Measurements from ENCODE around the gene MAP4K5. TPM values are rescaled to one million over a fixed set of nuclear protein-coding genes. Genes with fewer than 3 reads are reported as not detected.

Gene MAP4K5
- total and polyA plus RNA-seq, 2 of the 4 experiments (the other 2 are of a cell fraction): 33.1 to 46.1 TPM

- ChIA-PET CTCF (interaction anchor here (0.6 to 1.6 kb wide), 4 partner anchors 15 to 454 kb away, joined by 3 to 5 read pairs (median 4); no protein-coding TSS in a partner anchor), POLR2A (ENCODE audit: unreplicated experiment) (interaction anchor here (0.6 to 0.7 kb wide), 2 partner anchors 77 to 255 kb away, joined by 3 to 8 read pairs; no protein-coding TSS in a partner anchor)
- no peak overlapping the region for H3K9ac ChIP-seq (ENCODE audit: low read depth, low read length)
- no peak for ATAC-seq (ENCODE audit: low read depth)
- no CpG with 5 or more reads among the region's 1 CpG for WGBS, 2 experiments (ENCODE audit: extremely low coverage in 2 of 2, insufficient read length in 1 of 2)
- H3K14ac ChIP-seq (replicated peaks; ENCODE audit: low read depth, low read length): peak overlapping the region; percentile 58; the same call in 1 of the 2 replicates
- BruUV-seq (replicated peaks): no TSS peak
- H2BK120ac ChIP-seq (ENCODE audit: low read depth, low read length): no peak overlapping the region
- no peak overlapping the region for H3K4me3 ChIP-seq (ENCODE audit: insufficient read depth, low read depth, low read length)
- peaks cover 3 to 58% of the 10 kb centered on the region in 2 experiments; a peak in 2 of 4 replicates for H3K79me1 ChIP-seq (ENCODE audit: low read depth in 1 of 2, low read length in 2 of 2)
- H3K4ac ChIP-seq (ENCODE audit: low read depth, low read length): peak overlapping the region; percentile 79; the same call in 1 of the 2 replicates
- peaks cover 20% of the 10 kb centered on the region; the same call in 1 of the 2 replicates for H3K9me1 ChIP-seq (ENCODE audit: insufficient read depth, low read length)
- no peak overlapping the region; the same call in 1 of the 2 replicates for H4K91ac ChIP-seq (ENCODE audit: insufficient read depth, low read depth, low read length)
- peaks cover 3% of the 10 kb centered on the region for H3K36me3 ChIP-seq (ENCODE audit: control insufficient read depth, insufficient read depth, low read length)
- H3K56ac ChIP-seq (ENCODE audit: extremely low read depth, insufficient read depth, low read length): peak overlapping the region; percentile 10; the same call in 1 of the 2 replicates
- H3K27me3 ChIP-seq (ENCODE audit: control insufficient read depth, insufficient read depth, low read length): no peaks in the 10 kb centered on the region
- no peaks in the 10 kb centered on the region for H3K9me3 ChIP-seq (ENCODE audit: control insufficient read depth, insufficient read depth, low read length)
- H4K5ac ChIP-seq (ENCODE audit: low read depth, low read length): no peak overlapping the region
- no peak overlapping the region for H2AK9ac ChIP-seq (replicated peaks; ENCODE audit: low read depth, low read length, poor library complexity)
- peaks cover 70% of the 10 kb centered on the region for H4K20me1 ChIP-seq (ENCODE audit: insufficient read depth, low read length)
- DNase-seq: peak; percentile 65
- H2AK5ac ChIP-seq (ENCODE audit: low read depth, low read length): no peak overlapping the region
- peak overlapping the region; percentile 78 for H2BK5ac ChIP-seq (ENCODE audit: low read depth, low read length, poor library complexity, severe bottlenecking)
- H3K4me2 ChIP-seq (ENCODE audit: low read depth, low read length): peak overlapping the region; percentile 67
- peak overlapping the region; percentile 53; the same call in 1 of the 3 replicates for H2BK15ac ChIP-seq (ENCODE audit: low read depth, low read length)
- dilution Hi-C loops (cut with HindIII; ENCODE audit: low sequenced_read_pairs, unreplicated experiment): no loop called here
- 0 out of 2 replicates have a peak overlapping the region, but pooled peaks have one; percentile 50 for H2BK20ac ChIP-seq (ENCODE audit: low read depth, low read length)
- in situ Hi-C loops (cut with MboI; ENCODE audit: low sequenced_read_pairs): loop anchor here (5.0 to 10.0 kb wide), 2 partner anchors 206 to 663 kb away; no protein-coding TSS in a partner anchor
- peaks cover 27% of the 10 kb centered on the region for H3K4me1 ChIP-seq (ENCODE audit: control insufficient read depth, insufficient read depth, low read length)
- no peak overlapping the region for H2AFZ ChIP-seq (replicated peaks; ENCODE audit: low read length, poor library complexity)
- peak overlapping the region; percentile 72; the same call in 1 of the 2 replicates for H3K27ac ChIP-seq (ENCODE audit: insufficient read depth, low read length)
- peak overlapping the region; percentile 24; the same call in 1 of the 2 replicates for H3K18ac ChIP-seq (ENCODE audit: low read depth, low read length)
- intact Hi-C loops (cut with micrococcal nuclease): loop anchor here (10.0 kb wide), 1 partner anchor 73 kb away; no protein-coding TSS in a partner anchor
- no peak overlapping the region for H3K23ac ChIP-seq (ENCODE audit: low read depth, low read length)
- H4K8ac ChIP-seq (ENCODE audit: low read depth in 2 of 2, low read length in 2 of 2): peak overlapping the region in 1 of 2 experiments; percentile 84; a peak in 2 of 4 replicates
- TF ChIP-seq CTCF (conservative IDR thresholded peaks at IDR 0.05; ENCODE audit: low read depth, low read length): no peak
- no peak for TF ChIP-seq FOS (IDR thresholded peaks at IDR 0.05; ENCODE audit: low read depth, low read length)
- no peak for TF ChIP-seq MXI1 (IDR thresholded peaks at IDR 0.05; ENCODE audit: borderline replicate concordance, low read depth, low read length)
- TF ChIP-seq BHLHE40 (IDR thresholded peaks at IDR 0.05; ENCODE audit: low read depth, low read length): no peak
- TF ChIP-seq RCOR1 (IDR thresholded peaks at IDR 0.05; ENCODE audit: insufficient replicate concordance, low read length): no peak
- no peak for TF ChIP-seq MAFK (IDR thresholded peaks at IDR 0.05; ENCODE audit: low read depth, low read length)
- TF ChIP-seq RAD21 (IDR thresholded peaks at IDR 0.05; ENCODE audit: low read length): no peak
- TF ChIP-seq CHD1 (IDR thresholded peaks at IDR 0.05; ENCODE audit: low read depth, low read length): no peak
- TF ChIP-seq NFE2L2 (IDR thresholded peaks at IDR 0.05; ENCODE audit: low read depth, low read length): no peak
- no peak for TF ChIP-seq POLR2A (IDR thresholded peaks at IDR 0.05; ENCODE audit: low read depth, low read length)
- TF ChIP-seq SMC3 (IDR thresholded peaks at IDR 0.05; ENCODE audit: low read depth, low read length): no peak
- no peak for TF ChIP-seq MAZ (IDR thresholded peaks at IDR 0.05; ENCODE audit: borderline replicate concordance, low read depth, low read length)
- no peak for TF ChIP-seq USF2 (IDR thresholded peaks at IDR 0.05; ENCODE audit: low read depth, low read length)
- no peak for TF ChIP-seq RFX5 (IDR thresholded peaks at IDR 0.05; ENCODE audit: low read depth, low read length)
- no peak for TF ChIP-seq ELK1 (IDR thresholded peaks at IDR 0.05; ENCODE audit: borderline replicate concordance, low read depth, low read length)
These were observed 4.4 kb downstream of the MAP4K5 start for GRCh38 chr14:50528000-50528399.

Measured in IMR-90 (cell line).